Stimulated activated CD4-positive, alpha-beta T cell treated with anti-CD3 and anti-CD28 coated beads, Interleukin-1b, Interleukin-23, amount 100 ng/mL, for 1 hour (primary cell): ENCODE measurements around the gene FOXRED2.
"Not testable (repeated sequence)": the region's sequence is repeated elsewhere in the genome, so short reads cannot be mapped to it uniquely, and the experiment has no call there.

Experiments
- DNase-seq, 2 donors: peaks; one replicate each; pipeline ENCODE4 v3.0.0-alpha.2; 2020; ENCODE audit warnings: low read depth in 2 of 2

FOXRED2 gene

DNA sequence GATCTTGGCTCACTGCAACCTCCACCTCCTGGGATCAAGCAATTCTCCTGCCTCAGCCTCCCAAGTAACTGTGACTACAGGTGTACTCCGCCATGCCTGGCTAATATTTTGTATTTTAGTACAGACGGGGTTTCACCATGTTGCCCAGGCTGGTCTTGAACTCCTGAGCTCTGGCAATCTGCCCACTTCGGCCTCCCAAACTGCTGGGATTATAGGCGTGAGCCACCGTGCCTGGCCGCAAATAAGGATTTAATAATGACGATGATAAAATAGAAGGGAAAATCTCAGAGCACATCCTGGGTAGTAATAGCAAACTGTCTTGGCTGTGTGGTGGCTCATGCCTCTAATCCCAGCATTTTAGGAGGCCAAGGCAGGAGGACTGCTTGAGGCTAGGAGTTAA, 55.9 kb downstream of the FOXRED2 start:
- not testable (repeated sequence) for DNase-seq

DNA sequence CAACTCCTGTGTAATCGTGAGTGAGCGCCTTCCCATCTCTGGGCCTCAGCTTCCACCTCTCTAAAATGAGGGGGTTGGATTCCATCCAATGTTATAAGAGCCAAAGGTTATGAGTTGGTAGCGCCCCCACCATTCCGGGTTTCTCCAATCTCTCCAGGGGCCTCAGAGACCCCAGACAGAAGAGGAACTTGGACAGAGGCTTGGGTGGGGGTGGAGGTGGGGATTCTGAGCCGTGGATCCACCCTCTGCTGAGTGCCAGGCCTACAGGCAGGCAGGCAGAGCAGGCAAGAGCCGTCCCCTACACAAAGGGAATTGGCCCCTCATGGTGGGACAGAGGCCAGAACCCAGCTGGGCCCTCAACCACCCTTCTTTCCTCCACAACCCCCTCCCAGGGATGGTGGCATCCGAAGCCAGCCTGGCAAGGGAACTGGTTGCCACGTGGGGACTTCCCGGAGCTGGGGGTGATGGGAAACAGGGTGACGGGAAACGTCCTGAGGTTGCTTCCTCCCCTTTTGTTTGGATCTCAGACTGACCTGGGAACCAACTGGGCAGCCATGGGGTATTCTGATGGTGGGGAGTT, 57.2 kb downstream of the FOXRED2 start:
- DNase-seq, result no peak

DNA sequence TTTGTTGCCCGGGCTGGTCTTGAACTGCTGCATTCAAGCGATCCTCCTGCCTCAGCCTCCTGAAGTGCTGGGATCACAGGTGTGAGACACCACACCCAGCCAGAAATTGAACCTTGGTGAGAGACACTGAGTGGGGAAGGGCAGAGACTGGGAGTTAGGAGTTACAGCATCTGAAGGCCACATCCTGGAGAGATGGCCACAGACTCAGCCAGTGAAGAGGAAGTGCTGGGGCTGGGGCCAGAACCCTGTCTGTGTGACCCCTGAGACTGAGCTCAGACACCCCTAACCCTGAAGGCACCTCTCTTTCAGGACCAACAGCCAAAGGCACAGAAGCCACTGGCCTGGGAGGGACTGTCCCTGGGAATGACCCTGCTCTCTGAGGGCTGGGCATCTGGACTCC, 59.2 kb downstream of the FOXRED2 start:
- no peak for DNase-seq

DNA sequence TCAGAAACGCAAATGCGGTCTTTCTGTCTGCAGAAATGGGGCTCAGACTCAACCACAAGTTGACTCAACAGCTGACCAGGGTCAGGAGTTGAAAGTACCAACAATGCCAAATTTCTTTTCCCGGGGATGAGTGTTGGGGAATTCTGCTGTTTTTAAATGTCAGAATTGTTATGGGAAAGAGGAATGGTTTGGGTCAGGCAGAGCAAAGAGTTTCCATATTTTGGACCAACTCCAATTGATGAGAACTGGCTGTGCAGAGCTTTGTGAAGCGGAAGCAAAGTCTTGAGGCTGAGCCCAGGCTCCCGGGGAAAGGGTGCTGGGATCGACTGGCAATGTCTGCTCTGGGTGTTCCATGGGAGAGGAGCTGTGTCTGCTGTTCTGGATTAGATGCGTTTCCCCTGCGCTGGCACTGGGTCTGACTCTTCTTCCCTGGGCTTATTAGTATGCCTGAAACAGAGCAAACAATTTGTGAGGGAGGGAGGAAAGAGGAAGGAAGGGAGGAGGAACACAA, 61.6 kb downstream of the FOXRED2 start:
- no peak for DNase-seq

DNA sequence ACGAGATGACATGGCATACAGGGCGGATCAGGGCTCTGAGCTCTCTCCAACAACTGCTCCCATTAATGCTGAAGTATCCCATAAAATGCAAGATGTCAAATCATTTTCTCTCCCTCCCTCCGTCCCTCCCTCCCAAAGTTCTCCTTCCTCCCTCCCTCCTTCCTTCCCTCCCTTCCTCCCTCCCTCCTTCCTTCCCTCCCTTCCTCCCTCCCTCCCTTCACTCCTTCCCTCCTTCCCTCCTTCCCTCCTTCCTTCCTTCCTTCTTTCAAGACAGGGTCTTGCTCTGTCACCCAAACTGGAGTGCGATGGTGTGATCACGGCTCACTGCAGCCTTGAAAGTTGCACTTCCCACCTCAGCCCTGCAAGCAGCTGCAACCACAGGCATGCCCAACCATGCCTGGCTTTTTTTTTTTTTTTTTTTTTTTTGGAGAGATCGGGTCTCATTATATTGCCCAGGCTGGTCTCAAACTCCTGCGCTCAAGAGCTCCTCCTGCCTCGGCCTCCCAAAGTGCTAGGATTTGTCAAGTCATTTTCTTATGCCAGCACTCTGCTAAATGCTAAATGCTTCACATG, 63.6 kb downstream of the FOXRED2 start:
- DNase-seq, result no peak

DNA sequence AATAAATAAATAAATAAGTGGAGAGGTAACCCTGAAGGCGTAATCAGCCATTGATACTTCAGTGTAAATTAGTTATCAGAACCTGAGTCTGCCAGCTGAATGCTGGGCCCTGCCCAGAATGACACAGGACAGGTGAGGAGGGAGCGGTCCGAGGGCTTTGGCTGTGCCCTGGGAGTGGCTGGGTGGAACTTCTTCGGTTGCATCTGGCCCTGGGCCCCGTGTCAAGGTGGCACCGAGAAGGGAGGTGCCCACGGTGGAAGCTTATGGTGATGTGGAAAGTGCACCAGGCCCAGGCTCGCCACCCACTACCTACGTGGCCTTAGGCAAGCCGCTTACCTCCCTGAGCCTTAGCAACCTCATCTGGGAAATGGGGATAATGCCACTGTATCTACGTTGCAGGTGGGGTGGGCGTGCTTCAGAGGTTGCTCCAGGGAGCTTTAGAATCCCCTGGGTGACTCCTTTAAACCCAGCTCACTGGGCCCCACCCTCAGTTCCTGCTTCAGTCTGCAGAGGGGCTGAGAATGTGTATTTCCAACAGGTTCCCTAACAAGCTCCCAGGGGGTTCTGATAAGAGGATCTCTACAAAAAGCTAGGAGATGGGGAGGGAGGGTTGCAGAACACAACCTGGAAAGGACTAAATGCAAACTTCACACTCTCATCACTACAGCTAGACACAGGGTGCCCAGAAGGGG, 64.2 kb downstream of the FOXRED2 start:
- DNase-seq, result no peak

DNA sequence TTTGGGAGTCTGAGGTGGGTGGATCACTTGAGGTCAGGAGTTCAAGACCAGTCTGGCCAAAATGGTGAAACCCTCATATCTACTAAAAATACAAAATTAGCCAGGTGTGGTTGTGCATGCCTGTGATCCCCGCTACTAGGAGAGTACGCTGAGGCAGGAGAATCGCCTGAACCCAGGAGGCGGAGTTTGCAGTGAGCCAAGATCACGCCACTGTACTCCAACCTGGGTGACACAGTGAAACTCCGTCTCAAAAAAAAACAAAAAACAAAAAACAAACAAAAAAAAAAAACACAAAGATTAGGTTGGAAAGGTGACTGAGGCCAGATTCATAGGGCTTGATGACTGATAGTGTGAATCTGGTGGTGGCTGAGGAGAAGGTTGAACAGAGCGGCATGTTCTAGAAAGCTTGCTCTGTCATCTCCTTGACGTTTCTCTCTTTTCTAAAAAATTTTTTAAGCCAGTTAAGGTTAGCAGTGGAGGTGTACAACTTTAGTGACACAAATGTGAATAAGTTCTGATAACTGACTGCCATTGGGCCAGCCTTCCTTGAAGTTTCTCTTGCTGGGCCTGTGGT, 66.3 kb downstream of the FOXRED2 start:
- no peak for DNase-seq

DNA sequence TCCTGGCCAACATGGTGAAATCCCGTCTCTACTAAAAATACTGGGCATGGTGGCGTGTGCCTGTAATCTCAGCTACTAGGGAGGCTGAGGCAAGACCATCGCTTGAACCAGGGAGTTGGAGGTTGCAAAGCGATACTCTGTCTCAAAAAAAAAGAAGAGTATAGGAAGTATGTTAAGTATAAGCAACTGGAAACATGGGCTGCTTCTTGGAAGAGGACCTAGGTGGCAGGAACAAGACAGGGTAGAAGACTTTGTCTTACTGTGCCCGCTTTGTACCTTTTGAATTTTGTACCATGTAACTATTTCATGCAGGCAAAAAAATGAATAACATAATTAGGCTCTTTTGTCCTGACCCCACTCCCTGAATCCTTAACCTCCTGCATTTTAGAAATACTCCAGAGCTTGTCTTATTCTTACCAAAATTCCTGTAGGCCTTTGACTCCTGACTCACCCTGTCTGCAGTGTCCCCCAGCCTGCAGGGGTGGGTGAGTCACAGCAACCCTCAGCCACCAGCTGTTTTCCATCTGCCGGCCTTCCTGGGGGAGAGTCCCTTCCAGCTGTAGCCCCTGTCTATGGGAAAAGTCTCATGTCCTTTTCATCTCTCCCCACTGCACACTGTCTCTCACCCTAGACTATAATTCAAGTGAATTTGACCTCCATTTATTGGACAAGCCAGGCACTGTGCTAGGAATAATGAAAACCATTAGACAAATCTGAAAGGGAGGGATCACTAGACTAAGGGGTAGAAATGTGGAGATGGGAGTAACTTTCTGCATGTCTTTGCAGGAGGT, 67.2 kb downstream of the FOXRED2 start:
- no peak for DNase-seq
